ENCODE data around the gene PPP4R4. TPM values are rescaled to one million over a fixed set of nuclear protein-coding genes. Genes with fewer than 3 reads are reported as not detected.
"Not testable (repeated sequence)": the region's sequence is repeated elsewhere in the genome, so short reads cannot be mapped to it uniquely, and the experiment has no call there.

The PPP4R4 gene
- total RNA-seq, 1 donor from 2014 or later: 1.1 TPM

DNA sequence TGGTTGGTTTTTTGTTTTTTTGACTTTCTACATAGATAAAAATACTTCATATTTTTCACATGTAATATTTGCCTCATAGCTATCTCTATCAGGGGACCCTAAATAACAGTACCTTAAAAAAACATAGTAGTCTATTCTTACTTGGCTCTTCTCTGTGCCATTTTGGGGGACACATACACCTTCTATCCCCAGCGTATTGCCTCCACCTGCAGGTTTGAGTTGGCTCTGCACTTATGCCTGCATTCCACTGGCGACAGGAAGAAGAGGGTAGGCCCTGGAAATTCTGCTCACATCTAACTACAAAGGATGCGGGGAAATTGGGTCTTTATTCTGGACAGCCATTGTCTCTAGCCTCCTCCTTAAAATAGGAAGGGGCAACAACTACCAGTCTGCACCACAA, 30.9 kb upstream of the PPP4R4 start:
- intact Hi-C loops (cut with micrococcal nuclease): no loop called here

DNA sequence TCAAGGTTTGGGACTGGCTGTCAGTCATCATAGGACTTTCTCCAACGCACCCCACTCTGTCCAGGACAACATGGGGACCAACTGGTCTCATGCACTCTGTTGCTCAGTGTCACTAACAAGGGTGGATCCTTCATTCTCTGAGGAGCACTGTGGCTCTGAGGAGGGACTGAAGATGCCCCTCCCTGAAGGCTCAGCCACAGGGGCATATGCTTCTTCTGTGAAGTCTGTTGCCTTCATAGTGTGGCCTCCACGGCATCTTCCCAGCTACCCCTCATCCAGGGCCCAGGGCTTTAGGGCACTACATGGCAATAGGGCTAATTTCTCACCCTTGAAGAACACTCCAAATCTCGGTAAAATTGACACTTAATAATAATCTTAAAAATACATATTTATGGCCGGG, 30.4 kb upstream of the PPP4R4 start:
- intact Hi-C loops (cut with micrococcal nuclease): no loop called here

GRCh38 chr14:94144765-94145164, 29.4 kb upstream of the PPP4R4 start:
- intact Hi-C loops (cut with micrococcal nuclease): no loop called here

DNA sequence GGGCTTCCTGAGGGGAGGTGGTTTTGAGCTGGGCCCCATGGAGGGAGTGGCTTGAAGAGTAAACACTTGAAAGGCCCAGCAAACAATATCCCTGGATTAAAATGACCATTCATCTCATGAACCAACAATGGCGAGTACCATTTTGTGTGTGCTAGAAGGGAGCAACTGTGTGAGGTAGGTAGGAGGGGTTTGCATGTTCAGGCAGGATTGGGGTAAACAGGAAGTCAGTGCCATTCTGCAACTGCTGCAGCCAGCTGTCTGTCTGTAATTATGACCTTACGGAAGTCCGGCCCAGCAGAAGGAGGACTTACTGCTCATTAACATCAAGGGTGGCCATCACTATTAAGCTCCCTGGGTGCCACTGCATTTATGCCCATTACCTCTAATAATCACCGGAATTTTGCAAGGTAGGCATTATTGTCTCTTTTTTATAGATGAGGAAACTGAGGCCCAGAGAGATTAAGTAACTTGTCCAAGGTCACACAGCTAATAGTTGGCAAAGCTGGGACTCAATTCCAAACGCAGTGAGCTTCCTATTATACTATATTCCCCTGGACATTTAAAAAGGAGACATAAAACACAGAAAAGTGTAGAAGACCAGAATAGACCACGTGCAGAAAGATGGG, 28.1 kb upstream of the PPP4R4 start:
- intact Hi-C loops (cut with micrococcal nuclease): no loop called here

DNA sequence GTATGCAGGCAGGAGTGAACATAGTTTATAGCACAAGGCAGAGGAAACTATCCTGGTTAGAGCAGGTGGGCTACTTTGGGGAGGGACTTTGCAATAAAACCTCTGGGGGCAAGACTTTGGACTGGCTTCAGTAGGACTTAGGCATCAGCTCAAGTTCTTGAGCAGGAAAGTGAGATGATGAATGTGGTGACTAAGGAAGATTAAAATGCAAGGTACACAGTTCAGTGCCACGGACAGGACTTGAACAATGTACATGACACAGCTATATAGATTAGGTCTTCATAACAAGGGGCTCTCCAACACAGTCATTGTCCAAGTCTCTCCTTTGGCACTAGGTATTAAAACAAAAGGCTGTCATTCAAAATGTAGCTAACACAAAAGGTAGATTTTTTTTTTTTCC, 21.4 kb upstream of the PPP4R4 start:
- intact Hi-C loops (cut with micrococcal nuclease): no loop called here

DNA sequence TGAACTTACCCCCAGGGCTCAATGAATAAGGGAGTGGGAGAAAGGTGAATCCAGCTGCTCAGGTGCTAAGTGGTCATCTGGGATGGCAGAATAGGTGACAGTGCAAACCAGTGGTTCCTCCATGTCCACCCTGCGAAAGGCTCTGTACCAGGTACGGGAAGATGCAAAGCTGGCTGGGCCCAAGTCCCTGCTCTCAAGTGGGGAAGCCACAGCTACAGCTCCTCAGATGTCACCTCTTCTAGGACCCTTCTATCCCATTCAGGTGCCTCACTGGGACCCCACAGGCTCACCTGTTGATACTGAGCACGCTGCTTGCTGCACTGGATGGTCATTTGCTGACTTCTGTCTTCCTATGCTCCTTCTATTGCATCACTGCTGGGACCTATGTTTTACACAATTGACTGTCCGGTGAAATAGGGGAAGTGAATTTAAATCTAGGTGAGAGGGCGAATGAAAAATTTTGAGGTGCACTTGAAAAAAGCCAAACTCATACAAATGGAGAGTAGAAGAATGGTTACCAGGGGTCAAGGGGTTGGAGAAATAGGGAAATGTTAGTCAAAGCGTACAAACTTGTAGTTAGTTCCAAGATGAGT, 20.3 kb upstream of the PPP4R4 start:
- intact Hi-C loops (cut with micrococcal nuclease): no loop called here

- intact Hi-C loops (cut with micrococcal nuclease): not testable (repeated sequence)
These were observed 18.0 kb upstream of the PPP4R4 start for GRCh38 chr14:94156143-94156542.

- intact Hi-C loops (cut with micrococcal nuclease): no loop called here
These were observed 16.9 kb upstream of the PPP4R4 start for GRCh38 chr14:94157197-94157596.

- intact Hi-C loops (cut with micrococcal nuclease): no loop called here
These were observed 15.8 kb upstream of the PPP4R4 start for GRCh38 chr14:94158239-94158883.

GRCh38 chr14:94161058-94161457, 13.1 kb upstream of the PPP4R4 start:
- intact Hi-C loops (cut with micrococcal nuclease): no loop called here

DNA sequence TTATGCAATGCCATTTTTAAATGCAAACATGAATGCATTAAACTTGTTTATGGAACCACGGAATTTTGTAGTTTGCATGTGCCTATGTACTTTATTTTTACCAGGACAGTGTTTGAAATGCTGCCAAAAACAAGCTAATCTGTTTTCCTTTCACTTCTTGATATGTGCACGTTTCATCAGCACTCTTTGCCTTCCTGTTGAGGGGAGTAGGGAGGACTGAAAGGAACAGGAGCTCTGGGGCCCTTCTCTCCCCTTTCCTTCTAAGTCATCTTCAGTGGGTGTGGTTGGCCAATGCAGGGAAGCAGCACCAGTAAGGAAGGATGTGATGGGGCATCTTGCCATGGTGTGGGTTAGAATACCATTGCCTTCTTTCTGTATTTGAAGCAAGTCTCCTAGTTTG, 12.1 kb upstream of the PPP4R4 start:
- intact Hi-C loops (cut with micrococcal nuclease): no loop called here

DNA sequence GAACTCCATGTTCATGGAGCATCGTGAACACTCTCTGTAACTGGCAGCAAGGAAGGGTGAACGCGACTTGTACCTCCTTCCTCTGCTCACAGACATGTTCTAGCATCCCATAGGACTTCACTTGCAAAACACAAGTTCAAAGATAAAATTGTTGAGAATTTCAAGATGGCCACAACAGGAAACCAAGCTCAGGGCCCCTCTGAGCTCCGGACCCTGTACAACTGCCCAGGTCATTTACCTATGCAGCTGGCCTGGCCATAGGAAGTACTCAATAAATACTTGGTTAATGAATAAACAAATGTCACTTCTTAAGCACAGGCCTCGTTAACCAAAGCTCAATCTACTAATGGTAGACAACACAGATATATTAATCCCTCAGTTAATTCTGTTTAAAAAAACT, 11.7 kb upstream of the PPP4R4 start:
- intact Hi-C loops (cut with micrococcal nuclease): no loop called here

DNA sequence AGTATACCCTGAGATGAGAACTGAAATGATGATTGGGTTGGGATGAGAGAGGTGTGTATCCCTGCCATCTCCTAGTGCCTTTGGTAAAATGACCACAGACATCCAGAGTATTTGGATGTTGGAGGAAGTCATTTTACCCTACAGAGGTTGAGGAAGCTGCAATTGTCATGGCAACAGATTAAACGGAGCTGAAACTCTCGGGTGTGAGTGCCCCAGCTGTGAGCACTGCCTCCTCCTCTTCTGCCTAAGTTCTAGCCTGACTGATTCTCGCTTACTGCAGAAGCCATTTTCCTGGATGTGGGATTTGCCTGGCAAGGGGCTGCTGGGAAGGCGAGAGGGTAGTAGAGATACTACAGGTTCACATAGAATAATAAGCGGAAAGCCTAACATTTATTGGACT, 10.3 kb upstream of the PPP4R4 start:
- intact Hi-C loops (cut with micrococcal nuclease): no loop called here

DNA sequence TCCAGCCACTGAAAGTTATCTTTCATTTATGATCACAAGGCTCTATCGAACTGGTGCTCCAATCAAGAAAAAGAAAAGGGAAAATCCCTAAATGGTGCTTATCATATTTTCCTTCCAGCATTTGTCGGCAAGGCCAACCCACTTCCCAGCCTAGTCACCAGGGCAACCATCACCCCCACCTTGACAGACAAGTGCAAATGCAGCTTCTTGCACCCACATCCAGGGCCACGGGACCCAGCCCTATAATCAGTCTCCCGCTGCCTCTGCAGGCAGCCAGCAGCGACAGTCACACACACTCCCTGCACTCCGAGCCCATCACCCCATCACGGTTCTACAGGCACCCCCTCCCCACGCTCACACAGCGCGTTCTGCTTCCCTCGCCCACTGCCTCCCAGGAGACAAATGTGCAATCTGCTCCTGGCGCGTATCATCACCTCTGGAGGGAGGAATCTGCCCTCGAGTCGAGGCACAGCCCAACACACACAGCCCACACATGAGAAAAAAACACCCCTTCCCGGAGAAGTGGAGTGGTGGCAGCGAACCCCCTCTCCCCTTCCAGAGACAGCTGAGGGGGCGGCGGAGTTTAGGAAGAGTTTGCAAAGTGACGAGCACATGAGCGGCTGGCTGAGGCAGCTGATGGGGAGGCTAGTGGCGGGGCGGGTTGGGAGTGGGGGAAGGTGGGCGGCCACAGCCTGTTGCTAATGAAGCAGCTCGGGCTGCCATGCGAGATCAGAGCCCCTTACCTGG, 9.3 kb upstream of the PPP4R4 start:
- intact Hi-C loops (cut with micrococcal nuclease): no loop called here

- intact Hi-C loops (cut with micrococcal nuclease): no loop called here
These were observed 8.4 kb upstream of the PPP4R4 start for GRCh38 chr14:94165744-94166143.

DNA sequence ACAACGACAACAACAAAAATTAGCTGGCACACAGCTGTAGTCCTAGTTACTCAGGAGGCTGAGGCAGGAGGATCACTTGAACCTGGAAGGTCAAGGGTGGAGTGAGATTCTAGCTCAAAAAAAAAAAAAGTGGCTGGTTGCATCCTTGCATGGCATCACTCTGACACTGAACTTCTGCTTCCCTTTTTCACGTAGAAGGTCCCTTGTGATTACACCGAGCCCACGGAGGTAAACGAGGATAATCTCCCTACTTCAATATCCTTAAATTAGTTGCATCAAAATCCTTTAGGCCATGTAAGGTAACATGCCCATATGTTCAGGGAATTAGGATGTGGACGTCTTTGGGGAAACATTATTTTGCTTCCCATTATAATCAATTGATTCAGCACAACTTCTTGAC, 4.0 kb upstream of the PPP4R4 start:
- intact Hi-C loops (cut with micrococcal nuclease): loop anchor here (5.0 kb wide), 1 partner anchor 143 kb away; the partner anchor contains the start of gene OTUB2

DNA sequence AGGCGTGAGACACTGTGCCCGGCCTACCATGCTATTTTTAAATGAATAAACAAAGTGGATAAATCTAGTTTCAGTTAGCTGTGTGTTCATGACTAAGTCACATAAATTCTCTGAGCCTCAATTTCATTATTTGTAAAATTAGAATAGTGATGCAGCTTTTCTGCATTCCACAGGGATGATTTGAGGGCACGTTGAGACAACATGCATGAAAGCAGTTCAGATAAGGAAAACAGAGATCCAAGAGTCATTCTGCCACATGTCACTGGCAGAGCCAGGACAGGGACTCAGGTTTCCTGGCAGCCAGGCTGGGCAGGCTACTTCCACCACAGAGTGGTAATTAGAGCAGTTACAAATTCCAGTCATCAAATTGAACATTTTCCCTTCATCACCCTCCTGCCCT, 2.9 kb upstream of the PPP4R4 start:
- intact Hi-C loops (cut with micrococcal nuclease): loop anchor here (5.0 kb wide), 1 partner anchor 144 kb away; the partner anchor contains the start of gene OTUB2

- intact Hi-C loops (cut with micrococcal nuclease): loop anchor here (5.0 kb wide), 1 partner anchor 145 kb away; the partner anchor contains the start of gene OTUB2
These were observed 1.6 kb upstream of the PPP4R4 start for GRCh38 chr14:94172545-94172944.

DNA sequence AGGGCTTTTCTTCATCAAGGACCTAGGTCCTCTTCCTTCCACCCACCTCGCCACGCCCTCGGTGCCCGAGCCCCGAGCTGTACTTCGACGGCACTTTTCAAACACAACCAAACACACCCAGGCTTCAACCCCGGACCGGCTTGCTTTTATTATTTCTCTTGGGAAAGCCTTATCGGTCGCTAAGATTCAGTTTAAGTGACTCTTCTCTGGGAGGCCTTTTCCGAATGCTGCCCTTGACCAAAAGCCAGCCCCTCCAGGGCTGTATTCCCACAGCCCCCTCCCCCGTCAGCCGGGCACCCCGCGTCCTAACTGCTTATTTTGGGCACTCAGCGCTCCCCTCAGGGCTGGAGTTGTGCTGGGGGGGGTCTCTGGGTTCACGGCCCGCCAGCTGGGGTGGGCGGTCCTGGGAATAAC, 644 bp upstream of the PPP4R4 start:
- intact Hi-C loops (cut with micrococcal nuclease): loop anchor here (5.0 kb wide), 1 partner anchor 146 kb away; the partner anchor contains the start of gene OTUB2

- intact Hi-C loops (cut with micrococcal nuclease): loop anchor here (5.0 kb wide), 1 partner anchor 147 kb away; the partner anchor contains the start of gene OTUB2
These were observed 485 bp downstream of the PPP4R4 start for GRCh38 chr14:94174604-94175010.

DNA sequence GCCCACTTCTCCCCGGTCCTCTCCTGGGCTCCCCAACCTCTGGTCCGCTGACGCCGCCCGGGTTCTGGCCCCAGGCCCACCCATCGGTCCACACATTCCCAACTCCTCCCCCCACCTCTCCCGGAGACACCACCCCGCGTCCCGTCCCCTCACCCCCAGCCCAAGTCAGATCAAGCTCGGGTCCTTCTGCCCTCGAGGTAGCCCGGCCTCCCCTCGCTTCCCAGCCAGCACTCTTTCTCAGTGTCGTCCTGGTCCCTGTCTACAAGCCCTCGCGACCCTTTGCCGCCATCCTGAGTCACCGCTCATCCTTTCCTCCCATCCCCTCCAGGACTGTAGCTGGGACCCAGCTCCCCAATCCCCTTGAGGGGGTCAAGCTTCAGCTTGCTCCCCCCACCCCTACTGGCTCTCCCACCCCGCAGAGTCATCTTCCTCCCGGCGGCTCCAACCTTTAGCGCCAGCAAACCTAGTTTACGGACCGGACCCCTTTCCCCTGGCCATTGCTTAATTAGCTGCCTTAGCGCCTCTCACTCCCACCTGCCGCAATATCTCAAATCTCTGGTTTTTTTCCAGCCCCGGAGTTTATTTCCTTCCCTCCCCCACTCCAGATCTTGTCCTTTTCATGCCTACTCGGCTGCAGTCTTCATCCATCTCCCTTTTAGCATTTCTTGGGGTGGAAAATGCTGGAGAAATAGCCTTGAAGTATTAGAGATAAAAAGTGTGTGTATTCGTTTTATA, 1.1 kb downstream of the PPP4R4 start:
- intact Hi-C loops (cut with micrococcal nuclease): no loop called here

All from T-helper 2 cell treated with Interferon-gamma antibody and Interleukin-4, amounts not matched to agents 100 ng/mL and 5 ng/mL, for 36 hours (primary cell).